Activated naive CD4-positive, alpha-beta T cell treated with anti-CD3 and anti-CD28 coated beads for 36 hours (primary cell): Measurements from ENCODE around the gene FRMD4B. TPM values are rescaled to one million over a fixed set of nuclear protein-coding genes. Genes with fewer than 3 reads are reported as not detected.
A peak's percentile ranks its signal among the peaks of the same experiment; 100 is the strongest.

Source experiments
- CTCF ChIA-PET: fragments of 350-600 bp; sonication (Branson Sonifier 250); formaldehyde crosslinking; loops from one replicate; lab custom pipeline; 2021; ENCODE audit warnings: antibody characterized with exemption; lab: Charles Lee
- DNase-seq: peaks from one replicate; pipeline ENCODE4 v3.0.0-alpha.2; 2020
- H3K27ac Mint-ChIP-seq: one replicate; pipeline ENCODE4 v1.8.0; 2021; ENCODE audit warnings: mild to moderate bottlenecking, mixed read lengths
- H3K27me3 Mint-ChIP-seq: one replicate; pipeline ENCODE4 v1.8.0; 2021; ENCODE audit warnings: low read depth, mixed read lengths
- H3K36me3 Mint-ChIP-seq: one replicate; pipeline ENCODE4 v1.8.0; 2021; ENCODE audit warnings: low read depth, mixed read lengths
- H3K4me1 Mint-ChIP-seq: one replicate; pipeline ENCODE4 v1.8.0; 2021; ENCODE audit warnings: low read depth, mixed read lengths
- H3K4me3 Mint-ChIP-seq: one replicate; pipeline ENCODE4 v1.8.0; 2021; ENCODE audit warnings: mild to moderate bottlenecking, moderate library complexity, mixed read lengths
- H3K9me3 Mint-ChIP-seq: one replicate; pipeline ENCODE4 v1.8.0; 2021; ENCODE audit warnings: mixed read lengths
- intact Hi-C: fragments of 100-400 bp; cut with micrococcal nuclease; formaldehyde crosslinking; loops from one replicate; pipeline ENCODE4 v1.15.1; 2023
- total RNA-seq, 2 experiments: library from RNA; stranded (reverse); gene quantifications; one replicate each; pipeline ENCODE4 v1.2.3, GENCODE V29; 2021

Gene FRMD4B
- total RNA-seq, 2 experiments from 2014 or later: 11.9 to 12.1 TPM

DNA sequence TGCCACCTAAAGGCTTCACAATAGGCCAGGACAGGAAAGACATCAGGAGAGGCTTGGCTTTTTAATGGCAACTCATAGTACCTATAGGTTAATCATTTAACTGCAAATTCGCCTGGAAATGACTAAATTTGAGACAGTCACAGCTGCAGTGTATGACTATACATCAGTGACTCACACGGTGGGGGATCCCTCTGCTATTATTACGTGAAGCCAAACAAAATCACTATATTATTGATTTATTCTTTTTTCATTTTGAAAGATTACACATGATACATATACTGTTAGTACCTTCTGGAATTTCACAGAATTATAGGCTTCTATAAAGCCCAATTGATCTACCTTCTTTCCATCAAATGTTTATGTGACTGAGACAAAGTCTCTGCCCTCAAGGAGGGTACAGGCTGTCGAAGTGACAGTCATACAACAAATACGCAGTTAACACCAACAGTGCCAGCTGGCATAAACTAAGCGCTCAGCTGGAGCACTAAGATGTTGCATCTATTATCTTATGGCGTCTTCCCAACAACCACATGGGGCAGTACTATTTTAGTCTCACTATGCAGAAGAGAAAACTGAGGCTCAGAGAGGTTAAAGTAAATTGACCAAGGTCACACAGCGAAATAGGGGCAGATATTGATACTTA is 181.5 kb downstream of the FRMD4B start:
- H3K4me1 Mint-ChIP-seq: peaks cover 57% of the 10 kb centered on the region
- DNase-seq: peak; percentile 84

DNA sequence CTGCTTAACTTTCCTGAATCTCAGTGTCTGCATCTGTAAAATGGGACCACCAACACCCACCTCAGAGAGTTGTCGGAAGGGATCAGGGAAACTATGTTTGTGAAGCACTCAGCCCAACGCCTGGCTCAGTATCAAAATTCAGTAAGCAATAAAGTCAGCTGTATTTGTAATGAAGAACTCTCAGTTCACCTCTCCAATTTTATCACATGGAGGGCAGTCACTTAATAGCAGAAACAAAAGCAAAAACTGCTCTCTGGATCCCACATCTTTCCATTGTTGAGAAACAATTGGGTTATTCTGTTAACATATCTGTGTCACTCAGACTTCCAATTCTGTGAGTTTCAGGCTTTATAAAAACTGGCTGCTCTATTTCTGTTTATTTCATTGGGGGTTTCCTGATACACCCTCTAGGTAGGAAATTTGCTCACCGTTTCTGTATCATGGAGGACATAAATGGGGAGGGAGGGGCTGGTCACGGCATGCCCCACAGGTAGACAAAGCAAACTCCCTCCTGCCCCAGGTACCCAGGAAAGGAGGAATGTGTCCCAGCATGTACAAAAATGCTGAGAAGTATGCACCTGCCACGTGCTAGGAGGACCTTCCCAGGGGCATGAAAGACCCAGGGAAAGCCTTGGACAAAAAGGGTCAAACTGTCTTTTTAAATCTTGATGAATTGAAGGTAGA is 182.1 kb downstream of the FRMD4B start:
- Mint-ChIP-seq H3K27me3 (no peaks in the 10 kb centered on the region), H3K9me3 (no peaks in the 10 kb centered on the region), H3K36me3 (no peaks in the 10 kb centered on the region), H3K27ac (peak overlapping the region; percentile 92), H3K4me3 (peak overlapping the region; percentile 46), H3K4me1 (peaks cover 61% of the 10 kb centered on the region)
- intact Hi-C loops: loop anchor here (1.0 to 5.0 kb wide), 5 partner anchors 9 to 1569 kb away; no protein-coding TSS in a partner anchor
- CTCF ChIA-PET: interaction anchor here (0.7 kb wide), 1 partner anchor 52 kb away, joined by 3 read pairs; no protein-coding TSS in a partner anchor
- no peak for DNase-seq

More for the DNA sequence above, 181.5 kb downstream of the FRMD4B start:
- Mint-ChIP-seq H3K4me3 (no peak overlapping the region), H3K27me3 (no peaks in the 10 kb centered on the region), H3K27ac (peak overlapping the region; percentile 92), H3K36me3 (no peaks in the 10 kb centered on the region), H3K9me3 (no peaks in the 10 kb centered on the region)
- intact Hi-C loops: loop anchor here (1.0 to 5.0 kb wide), 5 partner anchors 8 to 1568 kb away; no protein-coding TSS in a partner anchor
- CTCF ChIA-PET: no interaction called here

DNA sequence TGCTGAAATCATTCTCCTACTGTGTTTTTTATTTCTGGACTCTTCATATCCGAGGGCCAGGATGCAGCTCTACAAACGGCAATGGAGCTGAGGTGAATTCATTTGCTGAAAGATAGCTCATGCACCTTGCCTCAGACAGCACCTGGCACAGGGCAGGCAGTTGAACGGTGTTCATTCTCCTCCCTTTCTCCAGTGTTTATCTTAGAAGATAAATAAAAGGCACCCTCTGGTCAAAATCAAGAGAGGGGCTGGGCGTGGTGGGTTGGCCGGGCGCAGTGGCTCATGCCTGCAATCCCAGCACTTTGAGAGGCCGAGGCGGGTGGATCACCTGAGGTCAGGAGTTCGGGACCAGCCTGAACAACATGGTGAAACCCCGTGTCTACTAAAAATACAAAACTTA is 184.2 kb downstream of the FRMD4B start:
- H3K4me1 Mint-ChIP-seq: peaks cover 76% of the 10 kb centered on the region
- H3K27ac Mint-ChIP-seq: no peak overlapping the region
- no peaks in the 10 kb centered on the region for H3K27me3 Mint-ChIP-seq
- H3K9me3 Mint-ChIP-seq: no peaks in the 10 kb centered on the region
- no peak for DNase-seq
- intact Hi-C loops: loop anchor here (5.0 kb wide), 1 partner anchor 1571 kb away; no protein-coding TSS in a partner anchor
- CTCF ChIA-PET: interaction anchor here (0.8 to 4.8 kb wide), 3 partner anchors 11 to 104 kb away, joined by 3 to 43 read pairs (median 3); no protein-coding TSS in a partner anchor
- peaks cover 10% of the 10 kb centered on the region for H3K36me3 Mint-ChIP-seq
- no peak overlapping the region for H3K4me3 Mint-ChIP-seq

DNA sequence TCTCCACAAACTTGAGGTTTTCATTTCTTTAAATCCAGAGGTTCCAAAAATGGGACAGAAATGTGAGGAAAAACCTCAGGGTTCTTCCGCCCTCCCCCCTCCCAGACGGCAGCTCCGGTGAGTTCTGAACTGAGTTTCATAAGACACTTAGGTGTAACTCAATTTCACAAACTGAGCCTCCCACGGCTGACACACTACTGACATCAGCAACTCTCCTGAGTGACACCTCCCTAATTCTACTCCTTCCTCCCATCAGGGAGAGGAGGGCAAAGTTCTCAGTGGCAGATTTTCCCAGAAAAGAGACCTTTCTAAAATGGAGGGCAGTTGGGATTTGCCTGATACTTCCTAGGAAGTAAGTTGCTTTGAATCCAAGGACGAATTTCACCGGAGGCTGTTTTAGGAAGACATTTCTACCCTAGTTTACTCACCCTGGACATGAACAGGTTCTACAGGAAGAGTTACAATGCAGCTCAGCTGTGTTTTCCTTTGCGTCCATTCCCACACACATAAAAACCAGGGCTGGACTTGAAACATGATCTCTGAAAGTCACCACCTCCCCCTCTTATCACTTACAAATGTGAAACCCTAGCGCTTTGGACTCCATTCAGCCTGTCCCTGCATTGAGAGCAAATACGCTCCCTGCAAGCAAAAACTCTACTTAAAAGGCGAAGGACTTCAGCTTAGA is 185.4 kb downstream of the FRMD4B start:
- no peaks in the 10 kb centered on the region for H3K27me3 Mint-ChIP-seq
- H3K9me3 Mint-ChIP-seq: no peaks in the 10 kb centered on the region
- peaks cover 18% of the 10 kb centered on the region for H3K36me3 Mint-ChIP-seq
- peaks cover 68% of the 10 kb centered on the region for H3K4me1 Mint-ChIP-seq
- CTCF ChIA-PET: interaction anchor here (1.2 to 4.8 kb wide), 6 partner anchors 9 to 105 kb away, joined by 4 to 43 read pairs (median 5); no protein-coding TSS in a partner anchor
- H3K4me3 Mint-ChIP-seq: peak overlapping the region; percentile 75
- intact Hi-C loops: loop anchor here (5.0 kb wide), 1 partner anchor 1572 kb away; no protein-coding TSS in a partner anchor
- peak overlapping the region; percentile 96 for H3K27ac Mint-ChIP-seq
- DNase-seq: peak; percentile 79

DNA sequence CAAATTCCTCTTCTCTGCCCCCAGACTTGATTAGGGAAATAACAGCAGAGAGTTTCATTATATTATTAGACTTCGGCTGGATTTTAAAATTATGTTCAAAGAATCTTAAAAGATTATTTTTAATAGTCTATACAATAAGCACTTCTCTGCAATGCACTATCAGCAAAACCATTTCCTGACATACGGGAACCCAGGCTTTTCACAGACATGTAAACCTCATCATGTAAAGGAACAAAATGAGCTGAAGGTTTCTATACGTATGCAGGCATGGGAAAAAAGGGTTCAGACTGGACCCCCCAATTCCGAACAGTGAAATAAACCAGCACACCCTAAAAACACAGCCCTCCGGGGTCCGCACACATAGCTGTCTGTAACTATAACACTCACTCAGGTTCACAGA is 185.9 kb downstream of the FRMD4B start:
- peak overlapping the region; percentile 75 for H3K4me3 Mint-ChIP-seq

DNA sequence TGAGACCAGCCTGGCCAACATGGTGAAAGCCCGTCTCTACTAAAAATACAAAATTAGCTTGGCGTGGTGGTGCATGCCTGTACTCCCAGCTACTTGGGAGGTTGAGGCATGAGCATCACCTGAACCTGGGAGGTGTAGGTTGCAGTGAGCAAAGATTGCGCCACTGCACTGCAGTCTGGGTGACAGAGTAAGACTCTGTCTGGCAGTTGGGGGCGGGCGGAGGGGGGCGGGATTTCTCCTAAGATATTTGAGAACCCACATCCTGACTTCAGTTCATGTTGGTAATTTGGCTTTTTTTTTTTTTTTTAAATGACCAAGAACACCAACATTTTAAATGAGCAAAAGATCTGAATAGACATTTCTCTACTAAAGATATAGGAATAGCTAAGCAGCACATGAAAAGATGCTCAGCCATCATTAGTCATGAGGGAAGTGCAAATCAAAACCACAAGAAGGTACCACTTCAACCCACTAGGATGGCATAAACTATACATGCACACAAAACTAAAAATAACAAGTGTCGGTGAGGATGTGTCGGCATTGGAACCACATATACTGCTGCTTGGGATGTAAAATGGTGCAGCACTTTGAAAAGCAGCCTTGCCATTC is 187.9 kb downstream of the FRMD4B start:
- CTCF ChIA-PET: interaction anchor here (0.6 to 4.8 kb wide), 6 partner anchors 15 to 137 kb away, joined by 3 to 43 read pairs (median 3); no protein-coding TSS in a partner anchor

More for the DNA sequence above, 185.9 kb downstream of the FRMD4B start:
- Mint-ChIP-seq H3K4me1 (peaks cover 64% of the 10 kb centered on the region), H3K27me3 (no peaks in the 10 kb centered on the region), H3K9me3 (no peaks in the 10 kb centered on the region), H3K36me3 (peaks cover 24% of the 10 kb centered on the region), H3K27ac (peak overlapping the region; percentile 96)
- CTCF ChIA-PET: interaction anchor here (0.7 to 4.8 kb wide), 8 partner anchors 9 to 106 kb away, joined by 3 to 43 read pairs (median 5); no protein-coding TSS in a partner anchor
- intact Hi-C loops: loop anchor here (1.0 to 5.0 kb wide), 6 partner anchors 21 to 1572 kb away; no protein-coding TSS in a partner anchor
- no peak for DNase-seq

DNA sequence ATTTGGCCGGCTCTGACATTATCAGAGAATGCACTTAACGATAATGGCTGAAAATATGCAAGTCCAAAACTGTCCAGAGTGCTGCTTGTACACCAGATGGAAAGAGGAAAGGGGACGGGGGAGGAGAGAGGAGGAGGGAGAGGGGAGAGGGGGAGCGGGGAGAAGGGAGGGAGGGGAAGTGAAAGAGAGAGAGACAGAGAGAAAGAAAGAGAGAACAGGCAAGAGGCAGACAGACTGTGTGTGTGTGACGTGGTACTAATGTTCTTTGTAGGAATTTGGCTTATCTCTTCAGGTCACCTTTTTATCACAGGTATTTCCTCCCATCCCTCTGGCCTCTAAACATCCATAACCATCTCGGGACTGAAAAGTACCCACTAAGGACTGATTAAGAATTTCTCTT is 188.4 kb downstream of the FRMD4B start:
- H3K27me3 Mint-ChIP-seq: no peaks in the 10 kb centered on the region
- peak overlapping the region; percentile 75 for H3K4me3 Mint-ChIP-seq
- DNase-seq: no peak
- intact Hi-C loops: no loop called here
- H3K36me3 Mint-ChIP-seq: peaks cover 40% of the 10 kb centered on the region
- CTCF ChIA-PET: interaction anchor here (0.6 to 4.8 kb wide), 3 partner anchors 32 to 138 kb away, joined by 3 to 43 read pairs (median 3); no protein-coding TSS in a partner anchor
- H3K4me1 Mint-ChIP-seq: peaks cover 49% of the 10 kb centered on the region
- H3K9me3 Mint-ChIP-seq: no peaks in the 10 kb centered on the region
- peak overlapping the region; percentile 96 for H3K27ac Mint-ChIP-seq

More for the DNA sequence above, 187.9 kb downstream of the FRMD4B start:
- Mint-ChIP-seq H3K4me3 (peak overlapping the region; percentile 75), H3K27ac (peak overlapping the region; percentile 96), H3K36me3 (peaks cover 38% of the 10 kb centered on the region), H3K4me1 (peaks cover 53% of the 10 kb centered on the region), H3K9me3 (no peaks in the 10 kb centered on the region), H3K27me3 (no peaks in the 10 kb centered on the region)
- peak; percentile 87 for DNase-seq
- intact Hi-C loops: loop anchor here (1.0 to 2.0 kb wide), 11 partner anchors 14 to 245 kb away; no protein-coding TSS in a partner anchor

DNA sequence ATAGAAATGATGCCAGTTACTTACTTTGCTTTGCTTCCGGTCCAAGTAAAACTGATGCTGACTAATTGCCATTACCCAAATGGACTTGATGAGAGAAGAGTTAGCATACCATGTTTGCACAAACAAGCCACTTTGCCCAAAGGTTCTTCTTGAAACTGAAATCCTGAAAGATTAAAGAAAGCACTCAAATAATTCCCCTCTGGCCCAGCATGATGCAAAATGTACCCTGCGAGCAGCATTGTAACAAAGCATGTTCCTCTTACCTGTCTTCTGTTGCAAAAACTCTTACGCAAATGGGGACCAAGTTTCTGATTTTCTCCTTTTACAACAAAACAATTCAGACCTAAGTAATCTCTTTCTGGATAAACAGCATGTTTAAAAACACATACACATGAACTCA is 189.0 kb downstream of the FRMD4B start:
- H3K27ac Mint-ChIP-seq: peak overlapping the region; percentile 44
- peaks cover 47% of the 10 kb centered on the region for H3K4me1 Mint-ChIP-seq
- peaks cover 44% of the 10 kb centered on the region for H3K36me3 Mint-ChIP-seq
- CTCF ChIA-PET: no interaction called here
- intact Hi-C loops: no loop called here
- no peaks in the 10 kb centered on the region for H3K9me3 Mint-ChIP-seq
- no peak for DNase-seq
- no peaks in the 10 kb centered on the region for H3K27me3 Mint-ChIP-seq
- H3K4me3 Mint-ChIP-seq: no peak overlapping the region

DNA sequence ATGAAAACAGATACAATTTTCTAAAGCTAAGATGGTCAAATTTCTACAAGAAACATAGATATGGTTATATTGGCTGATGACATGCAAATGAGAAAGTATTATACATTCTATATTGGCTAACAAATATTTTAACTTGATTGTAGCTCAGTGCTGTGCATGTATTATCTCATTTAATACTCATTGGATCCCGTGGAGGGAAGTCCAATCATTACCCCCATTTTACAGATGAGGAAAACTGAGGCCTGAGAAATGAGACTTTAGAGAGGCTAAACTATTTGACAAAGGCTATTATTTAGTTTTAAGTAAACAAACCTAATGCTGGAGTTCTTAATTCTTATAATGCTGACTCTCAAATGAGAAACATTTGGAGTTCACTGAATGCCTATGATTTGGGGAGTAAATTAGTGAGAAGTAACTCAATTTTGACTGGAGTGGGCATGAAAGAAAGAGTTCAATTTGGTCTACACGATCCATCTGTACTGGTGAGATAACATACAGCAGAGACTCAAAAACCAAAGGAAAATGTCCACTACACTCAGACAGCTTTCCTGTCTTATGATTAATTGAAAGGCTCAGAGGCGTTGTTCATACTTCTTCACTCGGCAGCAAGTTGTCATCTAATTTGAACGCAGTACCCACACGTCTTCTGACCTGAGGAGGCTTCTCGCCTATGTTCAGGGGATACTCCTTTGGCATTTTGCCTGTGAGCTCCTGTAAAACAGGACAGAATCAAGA is 191.3 kb downstream of the FRMD4B start:
- H3K4me3 Mint-ChIP-seq: no peak overlapping the region
- H3K9me3 Mint-ChIP-seq: no peaks in the 10 kb centered on the region
- no peak overlapping the region for H3K27ac Mint-ChIP-seq
- DNase-seq: no peak
- CTCF ChIA-PET: interaction anchor here (1.2 to 2.3 kb wide), 3 partner anchors 16 to 112 kb away, joined by 3 to 13 read pairs (median 4); no protein-coding TSS in a partner anchor
- intact Hi-C loops: no loop called here
- peaks cover 59% of the 10 kb centered on the region for H3K36me3 Mint-ChIP-seq
- H3K27me3 Mint-ChIP-seq: no peaks in the 10 kb centered on the region
- H3K4me1 Mint-ChIP-seq: peaks cover 35% of the 10 kb centered on the region

DNA sequence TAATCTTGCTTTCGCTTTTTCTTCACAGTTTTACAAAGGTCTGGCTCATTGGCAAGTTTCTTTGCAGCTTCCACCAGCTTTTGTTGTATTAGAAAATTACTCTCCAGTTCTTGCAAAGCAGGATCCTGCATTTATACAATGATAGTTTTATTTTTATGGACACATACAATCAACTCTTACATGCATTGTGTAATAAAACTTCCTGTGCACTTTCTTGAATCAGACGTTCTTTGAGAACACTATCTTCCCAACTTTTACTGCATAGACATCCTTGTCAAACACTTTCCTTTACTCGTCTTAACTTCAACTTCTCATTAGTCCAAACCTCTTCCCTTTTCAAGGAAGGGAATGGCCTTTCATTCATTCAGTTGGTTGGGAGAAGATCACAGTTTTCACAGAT is 192.1 kb downstream of the FRMD4B start:
- peaks cover 29% of the 10 kb centered on the region for H3K4me1 Mint-ChIP-seq
- no peaks in the 10 kb centered on the region for H3K9me3 Mint-ChIP-seq
- CTCF ChIA-PET: interaction anchor here (0.9 to 2.3 kb wide), 4 partner anchors 15 to 113 kb away, joined by 3 to 13 read pairs (median 4); no protein-coding TSS in a partner anchor
- DNase-seq: no peak
- peaks cover 62% of the 10 kb centered on the region for H3K36me3 Mint-ChIP-seq
- intact Hi-C loops: no loop called here
- no peak overlapping the region for H3K4me3 Mint-ChIP-seq
- H3K27ac Mint-ChIP-seq: no peak overlapping the region
- H3K27me3 Mint-ChIP-seq: no peaks in the 10 kb centered on the region

DNA sequence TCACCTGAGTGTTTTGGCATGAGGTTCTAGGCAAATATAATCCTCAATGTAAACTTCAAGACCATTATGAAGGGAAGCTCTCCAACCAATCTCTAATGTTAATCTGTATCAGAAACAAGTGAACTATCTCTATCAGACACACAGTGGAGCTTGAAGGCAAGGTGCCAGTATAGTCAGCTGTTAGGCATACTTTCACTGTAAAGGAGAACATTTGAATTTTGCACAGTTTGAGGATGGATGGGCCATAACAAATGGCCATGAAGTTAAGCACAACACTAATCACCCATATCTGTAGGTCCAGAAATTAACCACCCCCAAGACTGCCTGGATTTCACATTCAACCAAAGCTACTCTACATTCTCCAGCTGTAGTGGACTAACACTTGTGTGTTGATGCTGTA is 194.4 kb downstream of the FRMD4B start:
- H3K4me1 Mint-ChIP-seq: peaks cover 8% of the 10 kb centered on the region
- H3K27me3 Mint-ChIP-seq: no peaks in the 10 kb centered on the region
- H3K27ac Mint-ChIP-seq: no peak overlapping the region
- CTCF ChIA-PET: interaction anchor here (0.7 to 2.6 kb wide), 4 partner anchors 8 to 114 kb away, joined by 3 to 11 read pairs (median 6); no protein-coding TSS in a partner anchor
- no peaks in the 10 kb centered on the region for H3K9me3 Mint-ChIP-seq
- peaks cover 58% of the 10 kb centered on the region for H3K36me3 Mint-ChIP-seq
- no peak for DNase-seq
- intact Hi-C loops: no loop called here
- H3K4me3 Mint-ChIP-seq: no peak overlapping the region
